Measurements from ENCODE around the gene USP38.

- TF ChIP-seq ELF1 (IDR thresholded peaks at IDR 0.05; ENCODE audit: borderline replicate concordance, low read depth) (no peak), EZH2 (IDR thresholded peaks at IDR 0.05) (no peak), CTCF (IDR thresholded peaks at IDR 0.05 in 2 of 3, conservative IDR thresholded peaks at IDR 0.05 in 1 of 3; ENCODE audit: borderline replicate concordance in 1 of 3, insufficient read depth in 1 of 3, low read depth in 2 of 3, low read length in 2 of 3) (no peak), YY1 (IDR thresholded peaks at IDR 0.05; ENCODE audit: extremely low read depth, insufficient replicate concordance, low read depth, low read length) (no peak), ZBTB33 (IDR thresholded peaks at IDR 0.05; ENCODE audit: extremely low read depth, insufficient replicate concordance, low read length) (no peak)
These were observed 18.9 kb downstream of the USP38 start for GRCh38 chr4:143203577-143203976.
